IPS-15b (cell line): ENCODE results near the gene EGFL7.

Experiments used
- H3K27me3 ChIP-seq: one replicate; pipeline ENCODE4 v1.6.1; 2013; ENCODE audit warnings: low read length; ENCODE audit not compliant: control insufficient read depth, insufficient read depth
- H3K36me3 ChIP-seq: one replicate; pipeline ENCODE4 v1.6.1; 2013; ENCODE audit warnings: low read length; ENCODE audit not compliant: control insufficient read depth, insufficient read depth
- H3K4me1 ChIP-seq: one replicate; pipeline ENCODE4 v1.6.1; 2013; ENCODE audit warnings: mild to moderate bottlenecking, low read length; ENCODE audit not compliant: control insufficient read depth, insufficient read depth
- H3K4me3 ChIP-seq: one replicate; pipeline ENCODE4 v1.5.1; 2013; ENCODE audit warnings: low read depth, low read length
- H3K9ac ChIP-seq: one replicate; pipeline ENCODE4 v1.6.1; 2013; ENCODE audit warnings: low read depth, mild to moderate bottlenecking, low read length
- H3K9me3 ChIP-seq: one replicate; pipeline ENCODE4 v1.6.1; 2013; ENCODE audit warnings: mild to moderate bottlenecking, low read length; ENCODE audit not compliant: control insufficient read depth, insufficient read depth

The EGFL7 gene

DNA sequence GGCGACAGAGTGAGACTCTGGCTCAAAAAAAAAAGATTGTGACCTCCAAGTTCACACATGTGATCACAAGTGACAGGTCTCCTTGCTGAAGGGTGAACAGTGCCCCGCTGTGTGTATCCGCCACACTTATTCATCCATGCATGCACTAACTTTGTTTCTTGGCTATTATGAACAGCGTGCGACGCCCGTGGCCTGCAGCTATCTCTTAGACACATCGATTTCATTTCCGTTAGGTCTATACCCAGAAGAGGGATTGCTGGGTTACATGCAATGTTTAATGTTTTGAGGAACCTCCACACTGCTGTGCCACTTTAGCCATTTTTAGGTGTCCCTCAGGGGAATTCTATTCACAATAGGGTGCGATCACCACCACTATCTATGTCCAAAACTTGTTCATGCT is 12.1 kb upstream of the EGFL7 start:
- no peaks in the 10 kb centered on the region for H3K4me1 ChIP-seq
- H3K9me3 ChIP-seq, result no peaks in the 10 kb centered on the region
- no peak overlapping the region for H3K9ac ChIP-seq
- peaks cover 3% of the 10 kb centered on the region for H3K36me3 ChIP-seq
- H3K4me3 ChIP-seq, result no peak overlapping the region
- H3K27me3 ChIP-seq, result no peaks in the 10 kb centered on the region

DNA sequence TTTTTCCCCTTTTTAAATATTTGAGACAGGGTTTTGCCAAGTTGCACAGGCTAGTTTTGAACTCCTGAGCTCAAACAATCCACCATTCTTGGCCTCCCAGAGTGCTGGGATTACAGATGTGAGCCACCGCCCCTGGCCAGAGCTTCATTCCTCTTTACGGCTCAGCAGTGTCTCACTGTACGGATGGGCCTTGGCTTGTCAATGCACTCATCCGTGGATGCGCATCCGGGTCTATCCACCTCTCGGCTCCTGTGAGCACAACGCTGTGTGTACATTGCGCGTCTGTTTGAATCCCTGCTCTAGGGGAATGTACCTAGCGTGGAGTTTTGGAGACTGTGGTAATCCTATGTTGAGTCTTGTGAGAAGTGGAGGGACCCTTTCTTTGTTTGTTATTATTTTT is 10.9 kb upstream of the EGFL7 start:
- no peaks in the 10 kb centered on the region for H3K9me3 ChIP-seq
- no peak overlapping the region for H3K9ac ChIP-seq
- peaks cover 3% of the 10 kb centered on the region for H3K36me3 ChIP-seq
- H3K27me3 ChIP-seq, result no peaks in the 10 kb centered on the region
- H3K4me3 ChIP-seq, result no peak overlapping the region
- H3K4me1 ChIP-seq, result no peaks in the 10 kb centered on the region

DNA sequence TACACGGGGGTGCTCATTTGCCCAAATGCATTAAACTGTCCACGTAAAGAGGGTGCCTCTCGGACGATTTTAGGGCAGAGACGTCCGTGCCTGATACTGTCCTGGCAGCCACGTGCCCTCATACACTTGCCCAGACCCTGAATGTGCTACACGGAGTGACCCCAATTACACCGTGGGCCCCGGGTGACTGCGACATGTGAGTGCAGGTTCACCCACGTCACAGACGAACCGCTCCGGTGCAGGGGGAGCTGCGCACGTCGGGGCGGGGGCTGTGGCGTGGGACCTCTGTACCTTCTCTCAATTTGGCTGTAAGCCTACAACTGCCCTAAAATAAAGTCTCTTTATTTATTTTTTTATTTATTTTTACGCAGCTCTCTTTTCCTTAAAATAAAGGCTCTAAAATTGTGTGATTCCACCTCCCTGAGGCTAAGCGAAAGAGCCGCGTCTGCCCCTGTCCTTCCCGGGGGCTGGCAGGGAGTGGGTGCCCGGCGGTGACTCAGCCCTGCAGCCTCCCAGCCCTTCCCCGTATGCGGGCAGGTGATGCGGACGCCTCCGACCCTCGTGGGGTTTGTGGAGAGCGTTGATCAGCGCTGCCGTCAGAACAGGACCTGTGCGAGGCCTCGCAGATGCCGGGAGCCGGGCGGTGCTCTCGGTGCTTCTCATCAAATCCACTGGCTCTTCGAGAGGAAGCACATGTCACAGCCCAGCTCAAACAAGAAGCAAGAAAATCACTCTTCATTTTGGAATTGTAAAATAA is 9.2 kb upstream of the EGFL7 start:
- no peaks in the 10 kb centered on the region for H3K9me3 ChIP-seq
- H3K27me3 ChIP-seq, result no peaks in the 10 kb centered on the region
- no peak overlapping the region for H3K4me3 ChIP-seq
- H3K36me3 ChIP-seq, result peaks cover 3% of the 10 kb centered on the region
- no peaks in the 10 kb centered on the region for H3K4me1 ChIP-seq
- no peak overlapping the region for H3K9ac ChIP-seq

DNA sequence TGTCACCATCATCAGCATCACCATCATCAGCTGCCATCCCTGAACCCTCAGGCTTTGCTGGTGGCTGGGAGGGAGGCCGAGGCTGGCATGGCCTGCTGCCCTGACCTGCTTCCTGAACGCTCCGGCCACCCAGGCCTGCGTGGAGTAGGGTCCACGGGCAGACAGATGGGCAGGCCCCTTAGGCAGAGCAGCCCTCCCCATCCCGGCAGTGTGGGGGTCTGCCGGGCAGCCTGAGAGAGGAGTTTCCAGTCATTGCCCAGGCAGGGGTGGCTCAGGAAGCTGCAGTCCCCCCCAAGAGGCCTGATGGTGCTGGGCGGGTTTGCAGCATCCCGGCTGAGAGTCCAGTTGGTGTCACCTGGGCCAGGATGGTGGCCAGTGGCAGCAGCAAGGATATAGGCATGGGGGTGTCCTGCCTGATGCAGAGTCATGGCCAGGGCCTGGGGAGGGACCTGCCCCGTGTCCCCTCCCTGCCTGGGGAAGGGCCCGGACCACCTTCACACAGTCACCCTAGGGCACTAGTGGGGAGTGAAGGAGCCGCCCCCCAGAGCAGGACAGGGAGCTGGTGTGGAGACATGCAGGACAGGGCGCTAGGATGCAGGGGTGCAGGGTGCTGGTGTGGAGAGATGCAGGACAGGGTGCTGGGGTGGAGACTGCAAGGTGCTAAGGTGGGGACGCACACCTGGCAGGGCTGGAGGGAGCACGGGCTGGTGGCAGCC is 7.7 kb upstream of the EGFL7 start:
- Histone ChIP-seq H3K4me1 (no peaks in the 10 kb centered on the region), H3K27me3 (no peaks in the 10 kb centered on the region), H3K4me3 (no peak overlapping the region), H3K9ac (no peak overlapping the region), H3K9me3 (no peaks in the 10 kb centered on the region), H3K36me3 (peaks cover 3% of the 10 kb centered on the region)

DNA sequence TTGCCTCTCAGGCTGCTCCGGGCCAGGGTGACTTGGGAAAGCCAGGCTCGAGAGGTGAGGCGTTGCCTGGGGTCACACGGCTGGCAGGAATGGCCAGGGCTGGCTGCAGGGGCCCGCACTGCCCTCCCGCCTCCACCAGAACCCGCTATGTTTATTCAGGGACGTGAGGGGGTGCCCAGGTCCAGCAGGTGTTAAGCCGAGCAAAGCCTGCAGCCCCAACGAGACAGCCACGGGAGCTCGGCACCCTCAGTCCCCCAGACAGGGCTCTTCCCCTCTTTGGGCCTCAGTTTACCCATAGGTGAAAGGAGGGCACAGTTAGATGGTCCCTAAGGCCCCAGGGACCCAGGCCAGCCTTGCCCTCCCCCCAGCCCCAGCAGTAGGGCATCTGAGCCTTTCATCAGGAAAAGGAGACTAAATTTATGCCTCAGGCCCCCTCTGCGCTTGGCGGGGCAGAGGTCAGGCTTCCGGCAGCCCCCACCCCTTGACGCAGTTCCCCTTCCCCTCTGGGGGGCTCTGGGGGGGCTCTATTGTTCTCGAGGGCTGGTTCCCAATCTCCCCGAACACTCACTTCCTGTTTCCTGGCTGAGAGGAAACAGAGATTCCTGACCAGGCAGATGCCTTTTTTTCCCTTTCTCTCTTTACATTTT is 7.1 kb upstream of the EGFL7 start:
- no peak overlapping the region for H3K9ac ChIP-seq
- H3K4me3 ChIP-seq, result no peak overlapping the region
- H3K27me3 ChIP-seq, result no peaks in the 10 kb centered on the region

DNA sequence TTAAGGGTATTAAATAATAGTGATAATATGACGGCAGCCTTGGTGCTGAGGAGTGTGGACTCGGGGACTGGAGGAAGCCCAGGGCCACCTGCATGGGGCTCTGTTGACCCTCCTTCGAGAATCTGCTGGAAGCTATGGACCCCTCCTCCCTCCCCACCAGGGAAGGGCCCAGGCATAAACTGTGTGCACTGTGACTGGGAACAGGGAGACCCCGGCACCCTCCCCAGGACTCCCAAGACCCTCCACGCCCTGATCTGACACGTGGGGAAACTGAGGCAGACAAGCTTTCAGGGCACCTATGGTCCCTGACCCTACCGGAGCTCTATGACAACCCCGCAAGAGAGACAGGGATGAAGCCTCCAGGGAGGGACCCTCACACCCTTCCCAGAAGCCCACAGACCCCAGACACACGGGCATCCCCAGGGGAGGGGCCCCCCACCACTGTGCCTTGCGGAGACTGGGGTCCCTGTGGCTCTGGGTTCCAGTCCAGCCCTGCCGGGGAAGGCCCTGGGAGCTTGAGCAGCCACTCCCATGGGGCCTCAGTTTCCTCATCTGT is 6.5 kb upstream of the EGFL7 start:
- H3K9me3 ChIP-seq, result no peaks in the 10 kb centered on the region
- no peaks in the 10 kb centered on the region for H3K4me1 ChIP-seq
- H3K36me3 ChIP-seq, result peaks cover 3% of the 10 kb centered on the region
- no peak overlapping the region for H3K9ac ChIP-seq
- no peaks in the 10 kb centered on the region for H3K27me3 ChIP-seq
- H3K4me3 ChIP-seq, result no peak overlapping the region

More for the DNA sequence above, 7.1 kb upstream of the EGFL7 start:
- no peaks in the 10 kb centered on the region for H3K9me3 ChIP-seq
- H3K36me3 ChIP-seq, result peaks cover 3% of the 10 kb centered on the region
- H3K4me1 ChIP-seq, result no peaks in the 10 kb centered on the region

DNA sequence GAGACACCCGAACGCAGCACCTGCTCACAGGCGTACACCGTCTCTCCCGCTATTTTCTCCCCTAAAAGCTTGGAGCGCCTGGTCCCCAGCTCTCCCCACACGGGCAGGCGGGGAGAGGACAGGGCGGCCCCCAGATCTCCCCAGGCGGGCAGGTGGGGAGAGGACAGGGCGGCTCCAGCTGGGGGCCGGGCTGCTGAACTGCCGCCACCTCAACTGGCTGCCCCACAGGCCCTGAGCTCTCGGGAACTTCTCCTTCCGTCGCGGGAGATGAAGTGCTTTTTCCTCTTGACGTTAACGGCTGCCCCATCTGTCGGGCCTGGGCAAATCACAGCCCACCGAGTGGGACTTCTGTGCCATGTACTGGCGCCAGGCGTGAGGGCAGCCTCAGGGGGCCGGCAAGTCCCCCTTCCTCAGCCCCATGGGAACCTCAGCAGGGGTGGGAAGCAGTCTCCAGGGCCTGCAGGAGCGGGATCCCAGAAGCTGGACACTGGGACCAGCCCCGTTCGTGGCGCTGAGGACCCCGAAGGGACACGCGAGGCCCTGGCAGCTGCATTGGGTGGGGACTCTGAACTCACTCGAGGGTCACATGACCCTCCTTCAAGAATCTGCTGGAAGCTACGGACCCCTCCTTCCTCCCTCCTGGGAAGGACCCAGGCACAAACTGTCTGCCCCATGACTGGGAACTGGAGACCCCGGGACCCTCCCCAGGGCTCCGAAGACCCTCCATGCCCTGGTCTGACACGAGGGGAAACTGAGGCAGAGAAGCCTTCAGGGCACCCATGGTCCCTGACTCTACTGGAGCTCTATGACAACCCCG is 5.7 kb upstream of the EGFL7 start:
- peaks cover 3% of the 10 kb centered on the region for H3K36me3 ChIP-seq
- no peaks in the 10 kb centered on the region for H3K9me3 ChIP-seq
- H3K4me1 ChIP-seq, result no peaks in the 10 kb centered on the region
- no peaks in the 10 kb centered on the region for H3K27me3 ChIP-seq
- H3K4me3 ChIP-seq, result no peak overlapping the region
- H3K9ac ChIP-seq, result no peak overlapping the region

DNA sequence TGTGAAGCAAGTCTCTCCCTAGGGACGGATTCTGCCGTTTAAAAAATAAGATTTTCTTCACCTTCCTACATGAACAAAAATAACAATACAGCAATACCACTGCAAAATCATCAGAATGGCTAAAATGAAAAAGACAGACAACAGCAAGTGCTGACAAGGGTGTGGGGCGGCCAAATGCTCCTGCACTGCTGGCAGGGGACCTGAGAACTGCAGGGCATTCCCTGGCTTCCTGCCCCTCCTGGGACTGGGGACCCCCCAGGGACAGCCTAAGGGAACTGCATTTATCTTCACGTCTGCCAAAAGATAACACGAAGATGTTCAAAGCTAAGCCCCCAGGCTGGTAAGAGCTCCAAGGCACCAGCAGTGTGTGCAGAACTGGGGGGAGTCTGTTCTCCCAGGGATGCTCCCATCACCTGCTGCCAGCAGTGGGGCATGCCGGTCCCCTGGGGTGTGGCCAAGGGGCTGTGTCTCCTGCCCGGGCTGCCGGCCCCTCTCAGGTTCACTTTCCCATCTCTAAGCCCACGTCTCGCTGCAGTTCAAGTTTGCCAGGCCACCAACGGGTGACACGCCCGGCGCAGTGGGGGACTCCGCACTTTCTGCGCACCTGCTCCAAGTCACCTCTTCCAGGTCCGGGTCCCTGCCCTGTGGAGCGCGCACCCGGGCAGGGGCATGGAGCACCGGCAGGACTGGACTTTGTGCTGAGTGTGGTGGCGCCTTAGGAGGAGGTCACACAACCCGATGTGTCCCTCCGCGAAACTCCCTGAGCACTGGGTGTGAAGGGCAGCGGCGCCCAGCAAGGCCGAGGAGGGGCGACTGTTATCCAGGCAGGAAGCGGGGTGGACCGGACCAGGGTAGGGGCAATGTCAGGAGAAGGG is 4.5 kb upstream of the EGFL7 start:
- no peaks in the 10 kb centered on the region for H3K27me3 ChIP-seq
- no peak overlapping the region for H3K4me3 ChIP-seq
- no peak overlapping the region for H3K9ac ChIP-seq
- peaks cover 3% of the 10 kb centered on the region for H3K36me3 ChIP-seq
- H3K4me1 ChIP-seq, result no peaks in the 10 kb centered on the region
- H3K9me3 ChIP-seq, result no peaks in the 10 kb centered on the region

DNA sequence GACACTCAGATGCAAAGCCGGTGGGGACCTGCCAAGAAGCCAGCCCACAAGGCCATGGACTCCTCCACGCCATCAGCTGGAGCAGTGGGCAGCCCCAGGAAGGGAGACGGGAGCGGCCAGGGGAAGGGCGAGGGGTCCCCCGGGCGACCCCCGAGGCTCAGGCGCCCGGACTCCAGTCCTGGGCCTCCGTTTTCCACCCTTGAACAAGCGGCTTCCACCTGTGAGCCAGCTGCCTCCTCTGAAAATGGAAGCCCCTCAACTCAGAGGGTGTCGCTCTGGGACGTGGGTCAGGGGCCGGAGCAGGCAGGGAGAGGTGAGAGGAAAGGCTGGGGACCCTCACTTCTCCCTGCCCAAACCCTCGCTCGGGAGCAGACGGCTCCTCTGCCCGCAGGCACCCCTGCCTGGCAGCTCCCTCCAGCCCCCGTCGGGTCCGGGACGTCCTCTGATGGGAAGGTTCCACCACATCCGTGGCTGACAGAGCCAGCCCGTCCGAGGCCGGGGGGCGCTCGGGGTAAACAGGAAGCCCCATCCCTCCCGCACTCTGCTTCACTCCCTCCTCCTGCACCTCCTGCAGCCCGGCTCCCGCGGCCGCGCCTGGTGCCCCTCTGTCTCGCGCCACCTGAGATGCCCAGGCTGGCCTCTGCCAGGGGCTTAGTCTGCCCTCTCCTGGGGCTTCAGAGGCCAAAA is 3.7 kb upstream of the EGFL7 start:
- Histone ChIP-seq H3K9me3 (no peaks in the 10 kb centered on the region), H3K4me1 (no peaks in the 10 kb centered on the region), H3K4me3 (no peak overlapping the region), H3K27me3 (no peaks in the 10 kb centered on the region), H3K9ac (no peak overlapping the region), H3K36me3 (peaks cover 3% of the 10 kb centered on the region)
